Stimulated activated CD8-positive, alpha-beta memory T cell treated with anti-CD3 and anti-CD28 coated beads, Interleukin-2, amount 100 ng/mL, for 48 hours (primary cell): Measurements from ENCODE around the gene GSX1.

Source experiments
- DNase-seq, 2 donors: peaks; one replicate each; pipeline ENCODE4 v3.0.0-alpha.2; 2020; ENCODE audit warnings: low read depth in 2 of 2

The GSX1 gene

DNA sequence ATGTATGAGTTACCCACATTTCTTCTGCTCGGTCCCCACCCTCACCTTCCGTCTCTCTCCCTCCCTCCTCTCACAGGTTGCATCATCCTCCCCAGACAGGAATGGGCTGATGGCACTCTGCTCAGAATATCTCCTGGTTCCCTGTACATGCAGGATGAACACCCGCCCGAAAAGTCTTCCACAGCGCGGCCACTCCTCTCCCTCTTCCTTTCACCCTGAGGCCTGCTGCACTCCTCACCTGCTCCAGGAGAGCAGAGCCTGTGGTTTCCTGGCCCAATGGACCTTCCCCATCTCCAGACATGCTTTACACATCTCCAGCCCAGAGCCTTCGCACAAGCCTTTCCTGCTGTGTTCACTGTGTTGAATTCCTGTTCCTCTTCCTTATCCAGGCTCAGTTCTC is 40.9 kb downstream of the GSX1 start:
- DNase-seq: no peak

DNA sequence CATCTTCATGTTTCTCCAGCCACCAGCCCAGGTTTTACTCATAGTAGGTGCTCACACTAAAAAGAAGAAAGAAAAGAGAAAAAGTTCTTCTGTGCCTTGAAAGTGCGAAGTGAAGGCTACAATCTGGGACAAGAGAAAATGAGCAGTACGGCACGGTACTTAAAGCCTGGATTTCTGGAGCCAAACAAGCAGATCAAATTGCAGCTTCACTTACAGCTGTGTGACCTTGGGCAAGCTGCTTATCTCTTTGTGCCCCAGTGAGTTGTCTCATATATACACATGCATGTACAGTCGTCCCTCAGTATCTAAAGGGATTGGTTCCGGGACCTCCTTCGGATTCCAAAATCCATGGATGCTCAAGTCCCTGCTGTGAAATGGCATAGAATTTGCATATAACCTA is 41.8 kb downstream of the GSX1 start:
- no peak for DNase-seq

- no peak for DNase-seq
Measured at GRCh38 chr13:27835799-27836198, 43.5 kb downstream of the GSX1 start.

GRCh38 chr13:27839809-27840467 is 47.7 kb downstream of the GSX1 start:
- DNase-seq: no peak

GRCh38 chr13:27842571-27842970 is 50.3 kb downstream of the GSX1 start:
- no peak for DNase-seq
